ENCODE measurements around the gene RSPH9.

GRCh38 chr6:43706788-43707187 is 62.0 kb downstream of the RSPH9 start:
- TF ChIP-seq EP300 (IDR thresholded peaks at IDR 0.05; ENCODE audit: borderline replicate concordance in 1 of 2, low read depth in 1 of 2, low read length in 1 of 2) (no peak), ZBTB33 (IDR thresholded peaks at IDR 0.05; ENCODE audit: borderline replicate concordance, low read depth) (no peak), CTCF (IDR thresholded peaks at IDR 0.05) (no peak), FOXJ3 (CRISPR knock-in tag; IDR thresholded peaks at IDR 0.05) (no peak), POLR2AphosphoS5 (IDR thresholded peaks at IDR 0.05; ENCODE audit: low read depth, low read length) (no peak), YY1 (IDR thresholded peaks at IDR 0.05; ENCODE audit: low read depth) (no peak), TAF1 (IDR thresholded peaks at IDR 0.05; ENCODE audit: borderline replicate concordance, low read depth, low read length) (no peak), JUND (IDR thresholded peaks at IDR 0.05) (no peak), REST (IDR thresholded peaks at IDR 0.05; ENCODE audit: low read depth, low read length) (no peak), MAX (IDR thresholded peaks at IDR 0.05; ENCODE audit: low read depth) (no peak), RAD21 (IDR thresholded peaks at IDR 0.05; ENCODE audit: low read length) (no peak)
